VCaP (cell line): ENCODE measurements around the gene ATG4B.

Experiments used
- H3K27ac ChIP-seq: fragments of 450-650 bp; 2 replicates; pipeline ENCODE4 v1.5.1; 2017
- CTCF ChIP-seq: fragments of 450-650 bp; conservative IDR thresholded peaks from 2 replicates; pipeline ENCODE4 v1.5.1; 2017; ENCODE audit warnings: mild to moderate bottlenecking, moderate library complexity

The ATG4B gene

DNA sequence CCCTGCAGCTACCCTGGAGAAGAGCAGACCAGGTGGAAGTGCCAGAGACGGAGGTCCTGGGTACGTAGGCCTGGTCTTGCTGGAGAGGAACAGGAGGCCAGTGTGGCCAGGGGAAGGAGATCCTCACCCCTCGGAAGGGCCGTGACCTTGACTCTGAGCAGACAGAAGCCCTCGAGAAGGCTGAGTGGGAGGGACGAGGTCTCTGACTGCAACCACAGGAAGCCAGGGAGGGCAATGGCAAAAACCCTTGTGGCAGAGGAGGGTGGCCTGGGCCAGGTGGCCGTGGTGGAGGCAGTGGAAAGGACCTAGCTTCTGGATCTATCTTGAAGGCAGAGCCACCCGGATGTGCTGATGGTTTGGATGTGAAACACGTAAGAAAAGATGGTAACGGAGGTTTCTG is 28.6 kb upstream of the ATG4B start:
- TF ChIP-seq CTCF: no peak
- H3K27ac ChIP-seq: no peak overlapping the region

- no peak overlapping the region for H3K27ac ChIP-seq
- no peak for TF ChIP-seq CTCF
Observed at GRCh38 chr2:241609859-241610793, 27.4 kb upstream of the ATG4B start.

- H3K27ac ChIP-seq: no peak overlapping the region
- TF ChIP-seq CTCF: no peak
Observed at GRCh38 chr2:241611062-241611461, 26.4 kb upstream of the ATG4B start.

DNA sequence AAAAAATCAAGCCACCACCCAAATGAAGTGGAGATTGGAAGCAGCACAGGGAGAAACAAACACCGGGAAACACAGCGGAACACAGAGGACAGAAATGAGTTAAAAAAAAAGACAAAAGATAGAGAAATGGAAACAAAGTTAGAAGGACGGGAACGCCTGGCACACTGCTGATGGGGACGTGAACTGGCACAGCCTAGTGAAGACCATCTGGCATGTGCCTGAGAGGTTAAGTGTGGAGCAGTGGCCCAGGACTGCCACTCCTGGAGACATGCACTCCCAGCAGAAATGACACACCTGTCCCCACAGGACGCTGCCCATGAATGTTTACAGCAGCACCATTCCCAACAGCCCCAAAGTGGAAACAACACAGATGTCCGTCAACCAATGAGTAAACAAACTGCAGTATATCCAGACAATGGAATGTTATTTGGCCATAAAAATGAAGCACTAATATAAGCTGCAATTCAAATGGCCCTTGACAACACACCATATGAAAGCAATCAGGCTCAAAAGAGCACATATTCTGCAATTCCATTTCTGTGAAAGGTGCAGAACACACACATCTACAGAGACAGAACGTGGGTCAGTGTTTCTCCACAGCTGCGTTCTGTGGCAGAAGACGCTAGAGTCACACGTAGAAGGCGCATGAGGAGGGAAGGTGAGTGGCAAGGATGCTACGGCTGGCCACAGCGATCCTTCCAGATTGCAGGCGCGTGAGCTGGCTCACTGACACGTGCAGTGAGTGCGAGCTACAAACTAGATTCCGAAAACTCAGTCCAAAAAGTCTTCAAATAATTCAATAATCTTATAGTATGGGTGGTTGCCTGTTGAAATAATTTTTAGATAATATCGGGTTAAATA is 25.1 kb upstream of the ATG4B start:
- H3K27ac ChIP-seq: no peak overlapping the region
- TF ChIP-seq CTCF: no peak

- no peak for TF ChIP-seq CTCF
- H3K27ac ChIP-seq: no peak overlapping the region
Observed at GRCh38 chr2:241613017-241613780, 24.3 kb upstream of the ATG4B start.

DNA sequence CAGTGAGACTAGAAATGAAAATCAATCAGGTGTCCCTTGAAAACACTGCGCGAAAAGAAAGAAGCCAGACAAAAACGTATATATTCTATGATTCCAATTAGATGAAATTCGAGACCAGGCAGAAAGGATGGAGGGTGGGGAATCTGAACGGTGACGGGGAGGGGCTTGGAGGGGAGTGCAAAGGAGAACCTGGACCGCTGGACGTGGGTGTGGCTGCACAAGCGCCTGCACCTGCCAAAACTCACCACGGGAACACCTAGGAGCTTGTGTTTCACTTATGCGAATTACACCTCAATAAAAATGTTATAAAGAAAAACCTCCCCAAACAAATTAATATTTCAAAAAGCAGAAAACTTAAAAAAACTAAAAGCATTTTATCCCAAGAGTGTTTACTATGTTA is 22.5 kb upstream of the ATG4B start:
- no peak for TF ChIP-seq CTCF
- peak overlapping the region; percentile 87 for H3K27ac ChIP-seq
